RPMI8226 (cell line): ENCODE results near the gene IRX3.

Experiments used
- DNase-seq: peaks from one replicate; pipeline ENCODE4 v3.0.0-alpha.2; 2015

The IRX3 gene

GRCh38 chr16:54290833-54291655 is 4.5 kb upstream of the IRX3 start:
- no peak for DNase-seq

- no peak for DNase-seq
Observed at GRCh38 chr16:54289945-54290832, 3.6 kb upstream of the IRX3 start.

GRCh38 chr16:54289242-54289944 is 2.8 kb upstream of the IRX3 start:
- no peak for DNase-seq

DNA sequence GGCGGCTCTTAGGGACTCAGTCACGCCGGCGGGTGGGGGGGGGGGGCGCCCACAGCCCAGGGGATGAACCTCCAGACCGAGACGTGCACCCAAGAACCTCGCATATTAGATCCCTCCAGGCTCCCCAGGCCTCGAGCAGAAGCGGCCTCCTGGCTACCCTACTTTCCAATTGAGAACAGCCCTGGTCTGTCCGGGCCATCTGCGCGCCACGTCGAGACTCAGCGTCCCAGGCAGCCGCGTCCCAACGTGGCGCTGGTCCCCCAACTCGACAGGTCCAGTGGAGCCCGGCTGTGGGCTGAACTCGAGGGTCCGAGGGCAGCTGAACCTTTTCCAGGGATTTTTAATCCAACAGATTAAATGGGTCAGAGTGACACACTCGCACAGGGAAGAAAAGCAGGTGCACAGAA is 2.3 kb upstream of the IRX3 start:
- DNase-seq, result no peak

- no peak for DNase-seq
Observed at GRCh38 chr16:54288030-54288834, 1.6 kb upstream of the IRX3 start.

GRCh38 chr16:54287131-54288029 is 793 bp upstream of the IRX3 start:
- DNase-seq, result no peak

DNA sequence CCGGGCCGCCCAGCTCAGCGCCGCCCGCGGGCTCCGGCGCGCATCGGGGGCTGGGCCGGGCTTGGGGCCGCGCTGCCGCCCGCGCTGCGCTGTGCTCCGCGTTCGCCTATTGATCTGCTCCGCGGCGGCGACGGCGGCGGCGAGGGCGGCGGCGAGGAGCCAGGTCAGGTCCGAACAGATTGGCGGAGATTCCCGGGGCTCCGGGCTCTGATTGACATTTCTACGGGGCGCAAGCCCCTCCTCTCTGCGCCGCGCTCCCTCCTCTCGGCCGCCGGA is 559 bp downstream of the IRX3 start:
- DNase-seq, result no peak

DNA sequence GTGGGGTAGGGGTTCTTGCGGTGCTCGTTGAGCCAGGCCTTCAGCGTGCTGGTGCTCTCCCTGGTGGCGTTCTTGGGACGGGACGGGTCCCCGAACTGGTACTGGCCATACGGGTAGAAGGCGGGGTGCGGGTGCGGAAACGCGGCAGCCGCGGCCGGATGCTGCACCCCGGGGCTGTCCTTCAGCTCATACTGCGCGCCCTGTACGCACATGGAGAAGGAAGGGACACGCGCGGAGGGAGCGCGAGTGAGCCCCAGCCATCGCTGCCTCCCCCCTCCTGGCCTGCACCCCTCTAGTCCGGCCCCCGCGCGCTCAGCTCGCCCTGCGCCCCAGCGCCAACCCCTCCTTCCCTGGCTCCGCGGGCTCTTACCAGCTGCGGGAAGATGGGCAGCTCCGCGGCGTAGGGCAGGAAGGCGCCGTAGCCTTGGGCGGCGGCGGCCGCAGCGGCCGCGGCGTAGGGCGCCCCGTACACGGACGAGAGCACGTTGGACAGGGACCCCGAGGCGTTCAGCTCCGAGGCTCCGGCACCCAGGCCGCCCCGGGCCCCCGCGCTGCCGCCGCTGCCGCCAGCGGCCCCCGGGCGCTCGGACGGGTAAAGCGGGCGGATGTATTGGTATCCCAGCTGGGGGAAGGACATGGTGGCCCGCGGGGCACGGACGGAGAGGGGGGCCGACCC is 1.0 kb downstream of the IRX3 start:
- no peak for DNase-seq

- no peak for DNase-seq
Observed at GRCh38 chr16:54284931-54285413, 1.6 kb downstream of the IRX3 start.

- DNase-seq, result no peak
Observed at GRCh38 chr16:54284319-54284930, 2.2 kb downstream of the IRX3 start.

DNA sequence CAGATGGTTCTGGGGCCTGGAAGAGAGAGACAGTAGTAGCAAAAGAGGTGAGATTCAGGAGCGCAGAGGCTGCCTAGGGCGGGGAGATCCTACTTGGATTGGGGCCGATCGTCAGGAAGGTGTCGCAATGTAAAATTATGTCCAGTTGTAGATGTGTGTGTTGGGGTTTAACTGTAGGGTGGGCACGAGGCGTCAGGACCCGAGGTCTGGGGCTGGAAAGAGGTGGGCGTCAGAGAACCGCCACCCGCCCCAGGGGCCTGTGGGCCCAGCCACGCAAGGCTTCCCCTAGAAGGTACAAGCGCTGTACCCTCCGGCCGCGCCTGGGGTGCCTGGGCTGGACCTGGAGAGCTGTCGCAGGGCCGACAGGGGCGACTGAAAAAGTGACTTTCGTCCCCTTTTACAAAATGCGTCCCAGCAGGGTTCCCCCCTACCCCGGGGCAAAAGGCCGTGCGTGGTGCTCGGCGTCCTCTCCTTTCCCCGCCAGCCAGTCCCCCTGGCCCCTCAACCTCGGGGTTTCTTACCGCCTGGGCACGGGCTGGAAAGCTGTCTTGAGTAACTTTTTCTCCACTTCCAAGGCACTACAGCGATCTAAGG is 2.8 kb downstream of the IRX3 start:
- DNase-seq, result no peak

GRCh38 chr16:54282928-54283724 is 3.5 kb downstream of the IRX3 start:
- DNase-seq, result no peak

- peak; percentile 55 for DNase-seq
Observed at GRCh38 chr16:54282202-54282927, 4.2 kb downstream of the IRX3 start.

- no peak for DNase-seq
Observed at GRCh38 chr16:54281535-54282201, 4.9 kb downstream of the IRX3 start.

GRCh38 chr16:54280751-54281150 is 5.8 kb downstream of the IRX3 start:
- no peak for DNase-seq

DNA sequence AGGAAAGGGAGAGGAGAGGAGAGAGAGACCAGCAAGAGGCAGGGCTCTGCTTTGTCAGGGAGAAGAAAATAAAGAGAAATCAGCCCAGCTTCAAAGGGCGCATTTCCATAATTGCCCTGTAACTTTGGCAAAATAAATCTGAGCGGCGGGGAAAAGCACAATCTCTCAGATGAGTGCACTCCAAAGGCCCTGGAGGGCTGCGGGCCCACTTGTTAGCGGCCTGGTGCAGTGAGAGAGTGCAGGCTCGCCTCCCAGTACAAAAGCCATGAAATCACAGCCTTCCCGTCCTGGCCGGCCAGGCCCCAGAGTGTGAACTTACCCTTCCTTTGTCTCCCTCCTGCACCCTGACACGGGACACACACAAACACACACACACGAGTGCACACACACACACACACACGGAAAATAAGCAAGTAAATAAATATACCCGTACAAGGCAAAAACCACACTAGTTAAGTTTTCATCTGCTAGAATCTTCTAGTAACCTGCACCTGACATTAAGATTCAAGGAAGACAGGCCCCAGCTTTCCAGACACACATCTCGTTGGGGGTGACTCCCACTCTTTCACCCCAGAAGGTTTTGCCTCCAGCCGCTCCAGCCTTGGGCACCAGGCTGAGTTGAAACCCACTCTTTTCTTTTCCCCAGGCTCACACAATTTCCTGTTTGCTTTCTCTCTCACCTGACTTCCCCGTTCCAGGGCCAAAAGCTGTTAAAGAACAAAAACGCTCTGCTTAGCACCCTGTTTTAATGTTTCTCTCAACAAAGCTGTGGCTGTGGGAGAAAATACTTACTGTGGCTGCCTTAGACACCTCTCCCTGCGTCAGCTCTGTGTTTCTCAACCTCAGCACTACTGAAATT is 8.5 kb downstream of the IRX3 start:
- DNase-seq, result no peak

DNA sequence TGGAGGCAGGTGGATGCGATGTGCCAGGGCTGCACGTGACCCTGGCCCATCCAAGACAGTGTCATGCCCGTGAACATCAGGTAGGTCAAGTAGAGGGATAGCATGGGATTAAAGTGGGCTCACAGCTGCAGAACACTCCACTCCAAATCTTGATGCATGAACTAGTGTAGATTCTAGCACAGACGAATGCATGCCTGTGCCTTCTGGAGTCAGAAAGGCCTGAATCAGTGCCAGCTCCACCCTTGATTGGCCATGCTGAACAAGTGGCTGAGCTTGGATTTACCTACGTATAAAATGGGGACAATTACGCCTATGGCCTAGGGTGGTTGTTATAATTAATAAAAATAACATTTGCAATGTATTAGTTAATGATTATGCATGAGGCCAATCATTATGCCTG is 10.6 kb downstream of the IRX3 start:
- no peak for DNase-seq
